ENCODE measurements around the gene CTBS.
"Not testable (repeated sequence)": the region's sequence is repeated elsewhere in the genome, so short reads cannot be mapped to it uniquely, and the experiment has no call there.

CTBS gene

GRCh38 chr1:84584126-84584525 is 9.9 kb upstream of the CTBS start:
- no peak for DNase-seq (ENCODE audit: low read depth)

- DNase-seq (ENCODE audit: low read depth) = no peak
Measured at GRCh38 chr1:84583648-84584047, 9.4 kb upstream of the CTBS start.

- no peak for DNase-seq (ENCODE audit: low read depth)
Measured at GRCh38 chr1:84582802-84583587, 8.8 kb upstream of the CTBS start.

- no peak for DNase-seq (ENCODE audit: low read depth)
Measured at GRCh38 chr1:84581648-84582047, 7.4 kb upstream of the CTBS start.

- DNase-seq (ENCODE audit: low read depth) = no peak
Measured at GRCh38 chr1:84574936-84575335, 696 bp upstream of the CTBS start.

GRCh38 chr1:84573481-84573966 is 716 bp downstream of the CTBS start:
- no peak for DNase-seq (ENCODE audit: low read depth)

- DNase-seq (ENCODE audit: low read depth) = no peak
Measured at GRCh38 chr1:84571150-84571535, 3.1 kb downstream of the CTBS start.

GRCh38 chr1:84570436-84571149 is 3.6 kb downstream of the CTBS start:
- no peak for DNase-seq (ENCODE audit: low read depth)

GRCh38 chr1:84569216-84569615 is 5.0 kb downstream of the CTBS start:
- DNase-seq (ENCODE audit: low read depth) = no peak

GRCh38 chr1:84550826-84551225 is 23.4 kb downstream of the CTBS start:
- DNase-seq (ENCODE audit: low read depth) = no peak

- no peak for DNase-seq (ENCODE audit: low read depth)
Measured at GRCh38 chr1:84541679-84542078, 32.6 kb downstream of the CTBS start.

- no peak for DNase-seq (ENCODE audit: low read depth)
Measured at GRCh38 chr1:84540759-84541158, 33.5 kb downstream of the CTBS start.

GRCh38 chr1:84539972-84540371 is 34.3 kb downstream of the CTBS start:
- no peak for DNase-seq (ENCODE audit: low read depth)

GRCh38 chr1:84538599-84538998 is 35.6 kb downstream of the CTBS start:
- no peak for DNase-seq (ENCODE audit: low read depth)

GRCh38 chr1:84525779-84526178 is 48.5 kb downstream of the CTBS start:
- DNase-seq (ENCODE audit: low read depth) = no peak

- no peak for DNase-seq (ENCODE audit: low read depth)
Measured at GRCh38 chr1:84524590-84524989, 49.6 kb downstream of the CTBS start.

GRCh38 chr1:84510668-84511067 is 63.6 kb downstream of the CTBS start:
- DNase-seq (ENCODE audit: low read depth) = no peak

GRCh38 chr1:84510165-84510564 is 64.1 kb downstream of the CTBS start:
- no peak for DNase-seq (ENCODE audit: low read depth)

- DNase-seq (ENCODE audit: low read depth) = no peak
Measured at GRCh38 chr1:84509029-84509428, 65.2 kb downstream of the CTBS start.

GRCh38 chr1:84508510-84508909 is 65.7 kb downstream of the CTBS start:
- DNase-seq (ENCODE audit: low read depth) = no peak

- not testable (repeated sequence) for DNase-seq (ENCODE audit: low read depth)
Measured at GRCh38 chr1:84507887-84508286, 66.4 kb downstream of the CTBS start.

GRCh38 chr1:84506729-84507453 is 67.3 kb downstream of the CTBS start:
- DNase-seq (ENCODE audit: low read depth) = no peak

Data from stimulated activated CD8-positive, alpha-beta memory T cell treated with anti-CD3 and anti-CD28 coated beads, Interleukin-12 subunit alpha, Interleukin-12 subunit beta, amount 100 ng/mL, for 4 hours (primary cell).